IPS-18c (cell line): ENCODE measurements around the gene CAMTA1.
"Not testable (repeated sequence)": the region's sequence is repeated elsewhere in the genome, so short reads cannot be mapped to it uniquely, and the experiment has no call there.

Source experiments
- H3K4me3 ChIP-seq: 2 replicates; pipeline ENCODE4 v1.7.0; 2013; ENCODE audit warnings: low read depth, mild to moderate bottlenecking, low read length, moderate library complexity; ENCODE audit not compliant: insufficient read depth
- H3K9me3 ChIP-seq: one replicate; pipeline ENCODE4 v1.6.1; 2013; ENCODE audit warnings: mild to moderate bottlenecking, low read length, moderate library complexity; ENCODE audit not compliant: control insufficient read depth, insufficient read depth

CAMTA1 gene, protein sequence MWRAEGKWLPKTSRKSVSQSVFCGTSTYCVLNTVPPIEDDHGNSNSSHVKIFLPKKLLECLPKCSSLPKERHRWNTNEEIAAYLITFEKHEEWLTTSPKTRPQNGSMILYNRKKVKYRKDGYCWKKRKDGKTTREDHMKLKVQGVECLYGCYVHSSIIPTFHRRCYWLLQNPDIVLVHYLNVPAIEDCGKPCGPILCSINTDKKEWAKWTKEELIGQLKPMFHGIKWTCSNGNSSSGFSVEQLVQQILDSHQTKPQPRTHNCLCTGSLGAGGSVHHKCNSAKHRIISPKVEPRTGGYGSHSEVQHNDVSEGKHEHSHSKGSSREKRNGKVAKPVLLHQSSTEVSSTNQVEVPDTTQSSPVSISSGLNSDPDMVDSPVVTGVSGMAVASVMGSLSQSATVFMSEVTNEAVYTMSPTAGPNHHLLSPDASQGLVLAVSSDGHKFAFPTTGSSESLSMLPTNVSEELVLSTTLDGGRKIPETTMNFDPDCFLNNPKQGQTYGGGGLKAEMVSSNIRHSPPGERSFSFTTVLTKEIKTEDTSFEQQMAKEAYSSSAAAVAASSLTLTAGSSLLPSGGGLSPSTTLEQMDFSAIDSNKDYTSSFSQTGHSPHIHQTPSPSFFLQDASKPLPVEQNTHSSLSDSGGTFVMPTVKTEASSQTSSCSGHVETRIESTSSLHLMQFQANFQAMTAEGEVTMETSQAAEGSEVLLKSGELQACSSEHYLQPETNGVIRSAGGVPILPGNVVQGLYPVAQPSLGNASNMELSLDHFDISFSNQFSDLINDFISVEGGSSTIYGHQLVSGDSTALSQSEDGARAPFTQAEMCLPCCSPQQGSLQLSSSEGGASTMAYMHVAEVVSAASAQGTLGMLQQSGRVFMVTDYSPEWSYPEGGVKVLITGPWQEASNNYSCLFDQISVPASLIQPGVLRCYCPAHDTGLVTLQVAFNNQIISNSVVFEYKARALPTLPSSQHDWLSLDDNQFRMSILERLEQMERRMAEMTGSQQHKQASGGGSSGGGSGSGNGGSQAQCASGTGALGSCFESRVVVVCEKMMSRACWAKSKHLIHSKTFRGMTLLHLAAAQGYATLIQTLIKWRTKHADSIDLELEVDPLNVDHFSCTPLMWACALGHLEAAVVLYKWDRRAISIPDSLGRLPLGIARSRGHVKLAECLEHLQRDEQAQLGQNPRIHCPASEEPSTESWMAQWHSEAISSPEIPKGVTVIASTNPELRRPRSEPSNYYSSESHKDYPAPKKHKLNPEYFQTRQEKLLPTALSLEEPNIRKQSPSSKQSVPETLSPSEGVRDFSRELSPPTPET (N-terminal part only)

DNA sequence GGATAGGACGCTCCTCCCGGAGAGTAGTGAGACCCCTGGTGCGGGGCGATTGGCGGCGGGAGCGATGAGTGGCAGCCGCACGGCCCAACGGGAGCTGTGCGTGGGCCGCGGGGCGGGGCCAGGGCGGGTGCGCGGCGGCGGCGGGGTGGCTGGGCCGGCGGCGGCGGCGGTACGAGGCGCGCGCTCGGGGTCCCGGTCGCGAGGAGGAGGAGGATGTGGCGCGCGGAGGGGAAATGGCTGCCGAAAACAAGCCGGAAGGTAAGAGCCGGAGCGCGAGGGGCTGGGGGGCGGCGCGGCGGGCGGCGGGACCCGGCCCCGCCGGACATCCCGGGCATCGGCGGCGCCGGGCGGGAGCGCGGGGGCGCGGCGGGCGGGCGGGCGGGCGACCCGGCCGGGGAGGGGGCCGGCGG lies at the start of gene CAMTA1:
Gene CAMTA1, plus strand, starts transcription at position 137 of the 410 bp plus-strand sequence. Its CDS starts 77 bp downstream, at position 214.
- peak within 1 kb of the TSS; percentile 78 for H3K4me3 ChIP-seq
- no peaks in the 10 kb centered on the region for H3K9me3 ChIP-seq

DNA sequence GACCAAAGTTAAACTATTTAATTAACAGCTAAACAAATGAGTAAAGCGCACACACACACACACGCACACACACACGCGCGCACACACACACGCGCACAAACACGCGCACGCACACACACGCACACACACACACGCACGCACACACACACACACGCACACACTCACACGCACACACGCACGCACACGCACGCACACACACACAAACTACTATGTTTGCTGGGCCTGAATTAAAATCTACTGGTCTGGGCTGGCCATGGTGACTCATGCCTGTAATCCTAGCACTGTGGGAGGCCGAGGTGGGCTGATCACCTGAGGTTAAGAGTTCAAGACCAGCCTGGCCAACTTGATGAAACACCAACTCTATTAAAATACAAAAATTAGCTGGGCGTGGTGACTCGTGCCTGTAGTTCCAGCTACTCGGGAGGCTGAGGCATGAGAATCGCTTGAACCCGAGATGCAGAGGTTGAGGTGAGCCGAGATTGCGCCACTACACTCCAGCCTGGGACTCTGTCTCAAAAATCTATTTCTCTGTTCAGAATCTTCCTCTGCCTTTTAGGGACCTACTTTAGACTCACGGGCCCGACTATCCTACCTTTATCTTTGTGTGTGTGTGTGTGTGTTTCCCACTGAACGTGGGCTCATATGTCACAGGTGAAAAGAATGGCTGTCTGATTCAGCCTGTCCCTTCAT lies 46.1 kb upstream of the CAMTA1 start:
- Histone ChIP-seq H3K9me3 (no peaks in the 10 kb centered on the region), H3K4me3 (no peak overlapping the region)

DNA sequence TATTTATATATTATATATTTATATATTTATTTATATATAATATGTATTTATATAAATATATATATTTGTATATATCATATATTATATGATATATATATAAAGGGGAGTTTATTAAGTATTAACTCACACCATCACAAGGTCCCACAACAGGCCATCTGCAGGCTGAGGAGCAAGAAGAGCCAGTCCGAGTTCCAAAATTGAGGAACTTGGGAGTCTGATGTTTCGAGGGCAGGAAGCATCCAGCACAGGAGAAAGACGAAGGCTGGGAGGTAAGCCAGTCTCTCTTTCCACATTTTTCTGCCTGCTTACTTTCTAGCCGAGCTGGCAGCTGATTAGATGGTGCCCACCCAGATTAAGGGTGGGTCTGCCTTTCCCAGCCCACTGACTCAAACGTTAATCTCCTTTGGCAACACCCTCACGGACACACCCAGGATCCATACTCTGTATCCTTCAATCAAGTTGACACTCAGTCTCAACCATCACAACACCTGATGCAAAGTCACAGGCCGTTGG lies 42.5 kb upstream of the CAMTA1 start:
- not testable (repeated sequence) for H3K4me3 ChIP-seq, H3K9me3 ChIP-seq

DNA sequence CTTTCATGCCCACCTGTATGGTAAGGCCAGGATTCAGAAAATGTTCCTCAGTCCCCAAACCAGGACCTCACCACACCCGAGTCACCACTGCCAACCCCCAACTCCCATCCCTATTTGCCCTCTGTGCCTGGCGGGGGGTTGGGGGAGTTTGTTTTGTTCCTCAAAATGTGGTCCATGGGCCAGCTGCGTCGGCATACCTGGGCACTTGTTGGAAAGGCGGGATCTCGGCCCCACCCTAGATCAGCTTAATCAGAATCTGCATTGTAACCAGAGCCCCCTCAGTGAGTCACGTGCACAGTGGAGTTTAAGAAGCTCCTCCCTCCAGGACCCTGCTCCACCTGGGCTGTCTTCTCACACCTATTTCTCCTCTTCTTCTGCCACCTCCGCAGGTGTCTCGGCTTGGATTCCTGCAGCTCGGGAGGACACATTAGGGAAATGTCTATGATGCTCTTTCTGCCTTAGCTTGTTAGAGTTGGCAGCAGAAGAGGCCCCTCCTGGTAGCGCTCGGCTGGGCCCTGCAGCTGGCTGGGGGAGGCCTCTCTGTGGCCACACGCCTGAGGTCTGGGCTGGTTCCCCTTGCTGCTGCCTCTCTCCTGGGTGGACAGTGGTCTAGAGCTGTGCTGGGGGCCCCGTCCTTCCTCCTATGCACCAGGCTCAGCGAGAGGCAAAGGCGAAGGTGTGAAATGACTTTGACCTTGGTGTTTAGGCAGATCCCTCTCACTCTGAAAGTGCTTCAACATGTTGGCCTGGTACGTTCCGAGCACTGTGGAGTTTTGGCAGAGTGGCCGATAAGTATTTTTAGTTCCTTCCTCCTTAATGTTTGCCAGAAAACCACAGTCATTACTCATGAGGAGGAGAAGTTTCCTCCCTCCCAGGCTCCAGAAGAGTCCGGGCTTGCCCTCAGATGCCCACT lies 41.8 kb upstream of the CAMTA1 start:
- no peak overlapping the region for H3K4me3 ChIP-seq
- no peaks in the 10 kb centered on the region for H3K9me3 ChIP-seq

DNA sequence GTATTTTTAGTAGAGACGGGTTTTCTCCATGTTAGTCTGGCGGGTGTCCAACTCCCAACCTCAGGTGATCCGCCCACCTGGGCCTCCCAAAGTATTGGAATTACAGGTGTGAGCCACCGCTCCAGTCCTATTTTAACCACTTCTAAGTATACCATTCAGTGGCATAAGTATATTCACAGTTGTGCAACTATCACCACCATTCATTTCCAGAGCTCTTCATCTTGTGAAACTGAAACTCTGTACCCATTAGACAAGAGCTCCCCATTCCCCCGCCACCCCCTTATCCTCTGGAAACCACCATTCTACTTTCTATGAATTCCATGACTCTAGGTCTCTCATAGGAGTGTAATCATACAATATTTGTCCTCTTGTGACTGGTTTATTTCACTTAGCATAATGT lies 40.2 kb upstream of the CAMTA1 start:
- no peak overlapping the region for H3K4me3 ChIP-seq
- H3K9me3 ChIP-seq = no peaks in the 10 kb centered on the region

DNA sequence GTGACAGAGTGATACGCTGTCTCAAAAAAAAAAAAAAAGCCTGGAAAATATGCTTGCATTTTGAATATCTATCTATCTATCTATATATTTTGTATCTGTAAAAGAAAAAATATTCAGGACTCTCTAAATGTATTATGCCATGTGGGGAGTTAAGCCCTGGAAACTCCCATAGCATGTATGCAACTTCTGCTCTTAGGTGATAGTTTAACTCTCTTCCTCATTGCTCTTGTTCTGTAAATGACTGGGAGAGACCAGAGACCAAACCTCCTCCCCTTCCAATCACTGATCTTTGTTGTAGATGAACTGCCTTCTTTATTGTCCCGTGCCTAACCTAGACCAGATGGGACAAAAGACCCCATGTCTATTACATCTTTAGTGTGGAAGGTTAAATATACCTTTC lies 37.6 kb upstream of the CAMTA1 start:
- no peak overlapping the region for H3K4me3 ChIP-seq
- H3K9me3 ChIP-seq = no peaks in the 10 kb centered on the region

DNA sequence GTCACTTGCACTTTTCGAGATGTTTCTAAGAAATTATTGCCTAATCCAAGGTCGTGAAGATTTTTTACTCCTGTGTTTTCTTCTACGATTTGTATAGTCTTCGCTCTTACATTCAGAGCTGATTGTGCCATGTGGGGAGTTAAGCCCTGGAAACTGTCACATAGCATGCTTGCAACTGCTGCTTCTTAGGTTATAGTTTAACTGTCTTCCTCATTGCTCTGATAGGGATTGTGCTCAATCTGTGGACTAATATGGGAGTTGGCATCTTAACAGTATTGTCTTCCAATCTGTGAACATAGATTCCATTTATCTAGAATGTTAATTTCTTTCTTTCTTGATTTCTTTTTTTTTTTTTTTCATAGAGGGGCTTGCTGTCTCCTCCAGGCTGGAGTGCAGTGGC lies 34.8 kb upstream of the CAMTA1 start:
- Histone ChIP-seq H3K4me3 (no peak overlapping the region), H3K9me3 (no peaks in the 10 kb centered on the region)

DNA sequence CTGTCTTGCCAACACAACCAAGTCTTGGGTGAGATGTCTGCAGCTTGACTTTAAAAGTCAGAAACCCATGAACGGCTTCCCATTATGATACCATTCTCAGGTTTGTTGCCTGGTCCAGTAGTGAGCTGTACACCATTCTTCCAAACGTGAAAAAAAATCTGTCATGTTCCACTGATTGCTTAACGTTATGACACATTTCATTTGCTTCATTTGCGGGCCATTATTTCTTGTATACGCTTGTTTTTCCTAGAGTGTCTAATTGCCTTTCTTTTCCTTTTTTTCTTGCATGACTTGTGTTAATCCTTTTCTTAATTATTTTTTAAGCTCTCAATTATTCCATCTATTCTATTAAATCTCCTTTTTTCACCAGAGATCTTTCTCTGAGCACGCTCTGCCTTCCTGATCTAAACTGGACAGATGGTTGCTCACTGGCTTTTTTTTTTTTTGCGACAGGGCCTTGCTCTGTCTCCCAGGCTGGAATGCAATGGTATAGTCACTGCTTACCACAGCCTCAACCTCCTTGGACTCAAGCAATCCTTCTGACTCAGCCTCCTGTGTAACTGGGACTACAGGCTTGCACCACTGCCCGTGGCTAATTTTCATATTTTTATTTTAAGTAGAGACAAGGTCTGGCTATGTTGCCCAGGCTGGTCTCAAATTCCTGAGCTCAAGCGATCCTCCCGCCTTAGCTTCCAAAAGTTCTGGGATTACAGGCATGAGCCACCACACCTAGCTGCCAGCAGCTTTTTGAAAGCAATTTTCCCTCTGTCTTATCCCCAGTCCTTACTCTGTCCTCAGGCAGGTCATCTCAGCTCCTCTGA lies 31.7 kb upstream of the CAMTA1 start:
- Histone ChIP-seq H3K4me3 (no peak overlapping the region), H3K9me3 (no peaks in the 10 kb centered on the region)

DNA sequence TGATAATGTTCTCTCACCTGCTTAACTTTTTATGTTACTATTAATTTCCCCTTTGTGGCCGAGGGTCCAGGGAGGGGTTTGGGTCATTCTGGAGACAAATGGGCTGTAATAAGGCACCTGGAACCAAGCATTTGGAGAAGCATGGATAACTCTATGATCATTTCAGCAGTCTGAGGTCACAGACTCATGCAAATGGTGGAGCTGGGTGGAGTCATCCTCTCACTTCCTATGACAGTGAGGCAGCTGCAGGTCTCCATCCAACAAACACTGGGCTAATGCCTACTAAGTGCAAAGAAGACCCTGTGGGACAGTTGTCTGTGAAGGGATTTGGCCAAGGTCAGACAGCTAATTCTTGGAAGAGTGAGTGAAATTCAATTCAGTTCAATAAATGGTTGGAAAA lies 28.8 kb upstream of the CAMTA1 start:
- no peak overlapping the region for H3K4me3 ChIP-seq
- H3K9me3 ChIP-seq = no peaks in the 10 kb centered on the region

DNA sequence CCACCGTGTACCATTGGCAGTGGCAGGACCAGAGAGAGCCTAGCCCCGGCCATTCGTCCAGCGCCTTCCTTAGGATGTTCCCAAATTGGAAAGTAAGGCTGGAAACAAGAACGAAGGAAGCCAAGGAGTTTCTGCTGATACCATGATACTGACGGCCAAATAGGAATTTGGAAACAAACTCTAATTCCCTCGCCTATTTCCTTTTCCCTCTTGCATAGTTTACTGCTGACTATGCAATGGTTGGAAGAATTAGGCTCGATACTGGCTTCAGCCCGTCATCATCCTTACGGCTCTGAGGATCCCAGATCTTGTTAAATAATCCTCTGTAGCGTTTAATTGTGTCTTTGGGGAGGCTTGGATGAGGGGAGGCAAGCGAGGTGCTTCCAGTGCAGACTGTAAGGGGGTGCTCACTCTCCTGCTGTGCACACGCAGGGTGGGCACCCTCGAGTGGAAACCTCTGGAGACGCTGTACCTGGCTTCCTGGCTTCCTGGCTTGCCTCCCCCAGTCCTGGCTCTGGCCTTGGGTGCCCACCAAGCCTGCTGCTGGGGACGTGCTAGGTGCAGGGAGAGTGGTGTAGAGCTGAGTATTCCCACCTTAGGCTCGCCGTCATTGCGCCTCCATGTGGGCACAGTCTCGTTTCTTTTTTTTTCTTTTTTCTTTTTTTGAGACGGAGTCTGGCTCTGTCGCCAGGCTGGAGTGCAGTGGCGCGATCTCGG lies 27.4 kb upstream of the CAMTA1 start:
- Histone ChIP-seq H3K9me3 (no peaks in the 10 kb centered on the region), H3K4me3 (no peak overlapping the region)

DNA sequence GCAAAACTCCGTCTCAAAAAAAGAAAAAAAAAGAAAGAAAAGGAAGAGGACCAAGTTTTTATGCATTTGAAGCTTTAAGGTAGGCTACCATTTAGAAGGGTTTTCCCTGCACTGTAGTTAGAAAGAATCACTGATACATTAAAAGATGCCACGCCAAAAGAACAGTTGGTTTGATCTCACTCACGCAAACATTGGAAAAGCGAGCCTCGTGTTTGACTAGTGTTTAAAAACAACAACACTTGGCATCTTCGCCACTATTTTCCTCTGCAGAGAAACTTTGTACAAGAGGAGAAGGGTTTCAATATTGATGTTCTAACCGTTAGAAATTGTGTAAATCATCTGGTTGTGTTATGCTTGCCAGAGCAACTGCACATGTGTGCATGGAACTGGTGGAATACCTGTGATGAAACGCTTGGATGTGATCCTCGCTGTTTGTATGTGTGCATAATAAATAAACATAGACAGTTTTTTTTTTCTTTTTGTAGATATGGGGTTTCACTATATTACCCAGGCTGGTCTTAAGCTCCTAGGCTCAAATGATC lies 24.0 kb upstream of the CAMTA1 start:
- no peaks in the 10 kb centered on the region for H3K9me3 ChIP-seq

DNA sequence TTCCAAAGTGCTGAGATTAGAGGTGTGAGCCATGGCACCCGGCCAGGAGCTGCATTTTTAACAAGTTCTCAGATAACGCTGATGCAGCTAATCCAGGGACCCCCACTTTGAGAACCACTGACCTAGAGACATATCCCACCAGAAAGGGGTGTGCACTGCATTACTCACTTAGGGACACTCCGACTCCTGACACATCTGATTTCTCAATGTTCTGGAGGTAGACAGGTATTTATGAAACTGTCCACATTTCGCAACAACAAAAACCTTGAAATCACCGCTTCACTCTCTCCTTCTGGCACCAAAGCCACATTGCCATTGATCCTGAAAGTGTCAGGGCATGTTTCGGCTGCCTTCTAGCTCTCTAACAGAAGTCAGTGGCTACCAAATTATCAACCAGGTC lies 23.2 kb upstream of the CAMTA1 start:
- H3K4me3 ChIP-seq = no peak overlapping the region
- H3K9me3 ChIP-seq = no peaks in the 10 kb centered on the region

More for the DNA sequence above, 24.0 kb upstream of the CAMTA1 start:
- no peak overlapping the region for H3K4me3 ChIP-seq

DNA sequence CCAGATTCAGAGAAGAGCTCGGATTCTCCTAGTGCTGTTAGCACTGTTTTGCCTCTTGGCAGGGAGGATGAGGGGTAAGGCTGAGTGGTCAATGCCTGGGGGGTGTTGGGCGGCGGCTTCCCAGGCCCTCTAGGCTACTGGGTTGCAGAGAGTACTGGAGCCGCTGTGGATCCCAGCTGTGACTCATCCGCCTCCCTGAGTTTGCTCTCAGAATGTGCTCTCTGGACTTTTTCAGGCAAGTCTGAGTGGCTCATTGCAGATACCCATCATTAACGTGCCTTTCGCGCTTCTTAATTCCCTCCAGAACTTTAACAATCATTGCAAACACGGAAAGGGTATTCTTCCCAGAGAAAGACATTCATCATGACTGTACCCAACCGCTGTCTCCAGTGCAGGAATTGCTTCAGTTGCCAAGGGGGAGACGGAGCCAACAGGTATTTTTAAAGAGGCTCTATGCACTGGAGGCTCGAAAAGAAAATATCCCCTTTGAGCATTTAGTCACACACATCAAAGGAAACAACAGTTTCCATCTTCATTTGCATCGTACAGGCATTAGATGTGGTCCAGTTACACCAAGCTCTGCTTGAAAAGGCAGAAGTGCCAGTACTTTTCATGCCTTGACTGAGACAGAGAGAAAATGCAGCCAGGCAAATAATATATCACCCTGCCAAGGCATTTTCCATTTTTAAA lies 14.4 kb upstream of the CAMTA1 start:
- H3K4me3 ChIP-seq = no peak overlapping the region

DNA sequence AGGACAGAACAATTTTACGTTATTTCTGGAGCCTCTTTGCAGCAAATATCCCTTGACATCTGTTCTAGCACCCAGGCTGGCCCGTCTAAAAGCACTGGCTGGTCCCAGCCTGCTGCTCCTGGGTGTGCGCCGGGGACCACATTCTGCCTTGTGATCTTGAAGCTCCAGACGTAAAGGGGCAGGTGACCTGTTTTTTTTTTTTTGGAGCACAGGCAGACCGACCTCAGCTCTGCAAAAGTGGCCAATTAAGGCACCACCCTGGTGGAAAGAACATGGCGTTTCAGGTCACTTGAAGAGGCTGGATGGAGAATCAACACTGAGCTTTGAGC lies 13.8 kb upstream of the CAMTA1 start:
- H3K4me3 ChIP-seq = no peak overlapping the region
- no peaks in the 10 kb centered on the region for H3K9me3 ChIP-seq

More for the DNA sequence above, 14.4 kb upstream of the CAMTA1 start:
- no peaks in the 10 kb centered on the region for H3K9me3 ChIP-seq
